Sigmoid colon (tissue), 4 donors: ENCODE results near the gene VAMP2.

Experiments used
- POLR2A ChIP-seq, 2 donors: fragments of 450-650 bp; IDR thresholded peaks; one replicate each; pipeline ENCODE4 v1.6.1; 2016; ENCODE audit warnings: antibody characterized with exemption in 2 of 2, mild to moderate bottlenecking in 2 of 2, moderate library complexity in 2 of 2
- POLR2AphosphoS5 ChIP-seq, 4 donors: sonication (generic); formaldehyde crosslinking; IDR thresholded peaks; one replicate each; pipeline ENCODE4 v1.6.1; 2017; ENCODE audit warnings: antibody characterized with exemption in 4 of 4
- TF ChIP-seq, protein P1 (sequence below), 4 experiments: fragments of 450-650 bp in 3 of 4; fragments of 200-600 bp in 1 of 4; IDR thresholded peaks; one replicate each; pipeline ENCODE4 v1.5.1; 2016 to 2019; ENCODE audit warnings: antibody characterized with exemption in 4 of 4, mild to moderate bottlenecking in 3 of 4, moderate library complexity in 2 of 4

- TF ChIP-seq POLR2A (IDR thresholded peaks at IDR 0.05) (no peak), POLR2AphosphoS5 (IDR thresholded peaks at IDR 0.05) (no peak)
- TF ChIP-seq, protein P1, sequence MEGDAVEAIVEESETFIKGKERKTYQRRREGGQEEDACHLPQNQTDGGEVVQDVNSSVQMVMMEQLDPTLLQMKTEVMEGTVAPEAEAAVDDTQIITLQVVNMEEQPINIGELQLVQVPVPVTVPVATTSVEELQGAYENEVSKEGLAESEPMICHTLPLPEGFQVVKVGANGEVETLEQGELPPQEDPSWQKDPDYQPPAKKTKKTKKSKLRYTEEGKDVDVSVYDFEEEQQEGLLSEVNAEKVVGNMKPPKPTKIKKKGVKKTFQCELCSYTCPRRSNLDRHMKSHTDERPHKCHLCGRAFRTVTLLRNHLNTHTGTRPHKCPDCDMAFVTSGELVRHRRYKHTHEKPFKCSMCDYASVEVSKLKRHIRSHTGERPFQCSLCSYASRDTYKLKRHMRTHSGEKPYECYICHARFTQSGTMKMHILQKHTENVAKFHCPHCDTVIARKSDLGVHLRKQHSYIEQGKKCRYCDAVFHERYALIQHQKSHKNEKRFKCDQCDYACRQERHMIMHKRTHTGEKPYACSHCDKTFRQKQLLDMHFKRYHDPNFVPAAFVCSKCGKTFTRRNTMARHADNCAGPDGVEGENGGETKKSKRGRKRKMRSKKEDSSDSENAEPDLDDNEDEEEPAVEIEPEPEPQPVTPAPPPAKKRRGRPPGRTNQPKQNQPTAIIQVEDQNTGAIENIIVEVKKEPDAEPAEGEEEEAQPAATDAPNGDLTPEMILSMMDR (IDR thresholded peaks at IDR 0.05): peak in 1 of 4 experiments; percentile 92
Observed at GRCh38 chr17:8138374-8138671, 24.4 kb downstream of the VAMP2 start.
